AG04450 (cell line): ENCODE results near the gene GALNT5. TPM values are rescaled to one million over a fixed set of nuclear protein-coding genes. Genes with fewer than 3 reads are reported as not detected.

ENCODE experiments used
- CTCF ChIA-PET: fragments of 300-600, 350-600 bp; formaldehyde crosslinking; extraction: SDS; loops from one replicate; lab custom pipeline; 2022; ENCODE audit warnings: antibody characterized with exemption, inconsistent platforms; lab: Charles Lee
- POLR2A ChIA-PET: fragments of 350-600 bp; formaldehyde crosslinking; extraction: SDS; loops from one replicate; lab custom pipeline; 2021; ENCODE audit warnings: antibody characterized with exemption, inconsistent platforms; lab: Yijun Ruan, JAX
- DNase-seq: peaks from one replicate; pipeline ENCODE4 v3.0.0-alpha.2; 2011; ENCODE audit warnings: low read depth, low spot score
- H3K27ac ChIP-seq: one replicate; pipeline ENCODE4 v1.5.1; 2012; ENCODE audit warnings: low read depth, low read length, control low read depth
- H3K27me3 ChIP-seq: one replicate; pipeline ENCODE4 v1.6.0; 2012; ENCODE audit warnings: low read length; ENCODE audit not compliant: control insufficient read depth, insufficient read depth
- H3K4me3 ChIP-seq: 2 replicates; pipeline ENCODE4 v1.5.1; 2011; ENCODE audit warnings: mild to moderate bottlenecking, low read depth, low read length, control low read depth
- H3K9me3 ChIP-seq: 2 replicates; pipeline ENCODE4 v1.5.1; 2012; ENCODE audit warnings: low read length; ENCODE audit not compliant: control insufficient read depth, insufficient read depth
- polyA plus RNA-seq: library from polyadenylated mRNA; depleted of rRNA; stranded (reverse); fragments of >200 nt; gene quantifications from 2 replicates; pipeline ENCODE4 v1.2.3, GENCODE V29; 2011
- TF ChIP-seq, protein P1 (sequence below): IDR thresholded peaks from 2 replicates; pipeline ENCODE4 v1.5.1; 2011; ENCODE audit warnings: low read depth, low read length, control low read depth, inconsistent platforms

GALNT5 gene
- polyA plus RNA-seq, 1 experiment: 55.0 TPM

DNA sequence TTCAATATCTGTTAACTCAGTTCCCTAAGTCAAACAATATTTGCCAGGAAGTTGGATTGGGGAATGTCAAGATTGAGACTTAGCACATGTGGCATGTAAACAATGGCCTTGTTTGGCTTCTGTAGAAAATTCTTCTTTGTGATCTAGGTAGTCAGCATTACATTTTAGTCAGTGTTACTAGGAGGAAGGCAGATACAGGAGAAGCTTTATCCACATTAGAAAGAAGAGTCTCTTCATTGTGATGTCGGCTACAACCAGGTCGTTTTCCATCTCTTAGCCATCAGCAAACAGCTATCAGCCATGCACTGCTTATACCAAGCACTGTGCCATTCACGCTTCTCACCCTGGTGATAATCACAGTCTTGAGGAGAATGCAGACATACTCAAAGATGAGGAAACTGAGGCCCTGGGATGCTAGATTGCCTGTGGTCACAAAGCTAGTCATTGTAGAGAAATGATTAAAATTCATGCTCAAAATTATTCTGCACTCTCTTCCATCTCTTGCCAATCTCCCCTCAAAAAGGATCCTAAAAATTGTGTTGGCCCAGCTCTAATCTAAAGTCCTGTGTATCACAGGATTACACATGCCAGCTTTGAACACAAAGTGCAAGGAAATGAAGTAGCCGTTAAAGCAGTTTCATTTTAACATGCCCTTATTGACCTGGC is 3.2 kb downstream of the GALNT5 start:
- POLR2A ChIA-PET: interaction anchor here (0.6 to 1.1 kb wide), 4 partner anchors 14 to 67 kb away, joined by 3 to 6 read pairs (median 4); no protein-coding TSS in a partner anchor
- CTCF ChIA-PET: interaction anchor here (0.6 to 6.0 kb wide), 4 partner anchors 41 to 926 kb away, joined by 3 to 37 read pairs (median 4); no protein-coding TSS in a partner anchor
- DNase-seq: no peak
- H3K27ac ChIP-seq: peak overlapping the region; percentile 55
- H3K27me3 ChIP-seq: no peaks in the 10 kb centered on the region
- TF ChIP-seq, protein P1, sequence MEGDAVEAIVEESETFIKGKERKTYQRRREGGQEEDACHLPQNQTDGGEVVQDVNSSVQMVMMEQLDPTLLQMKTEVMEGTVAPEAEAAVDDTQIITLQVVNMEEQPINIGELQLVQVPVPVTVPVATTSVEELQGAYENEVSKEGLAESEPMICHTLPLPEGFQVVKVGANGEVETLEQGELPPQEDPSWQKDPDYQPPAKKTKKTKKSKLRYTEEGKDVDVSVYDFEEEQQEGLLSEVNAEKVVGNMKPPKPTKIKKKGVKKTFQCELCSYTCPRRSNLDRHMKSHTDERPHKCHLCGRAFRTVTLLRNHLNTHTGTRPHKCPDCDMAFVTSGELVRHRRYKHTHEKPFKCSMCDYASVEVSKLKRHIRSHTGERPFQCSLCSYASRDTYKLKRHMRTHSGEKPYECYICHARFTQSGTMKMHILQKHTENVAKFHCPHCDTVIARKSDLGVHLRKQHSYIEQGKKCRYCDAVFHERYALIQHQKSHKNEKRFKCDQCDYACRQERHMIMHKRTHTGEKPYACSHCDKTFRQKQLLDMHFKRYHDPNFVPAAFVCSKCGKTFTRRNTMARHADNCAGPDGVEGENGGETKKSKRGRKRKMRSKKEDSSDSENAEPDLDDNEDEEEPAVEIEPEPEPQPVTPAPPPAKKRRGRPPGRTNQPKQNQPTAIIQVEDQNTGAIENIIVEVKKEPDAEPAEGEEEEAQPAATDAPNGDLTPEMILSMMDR: no peak
- peak overlapping the region; percentile 50 for H3K4me3 ChIP-seq
- no peaks in the 10 kb centered on the region for H3K9me3 ChIP-seq

DNA sequence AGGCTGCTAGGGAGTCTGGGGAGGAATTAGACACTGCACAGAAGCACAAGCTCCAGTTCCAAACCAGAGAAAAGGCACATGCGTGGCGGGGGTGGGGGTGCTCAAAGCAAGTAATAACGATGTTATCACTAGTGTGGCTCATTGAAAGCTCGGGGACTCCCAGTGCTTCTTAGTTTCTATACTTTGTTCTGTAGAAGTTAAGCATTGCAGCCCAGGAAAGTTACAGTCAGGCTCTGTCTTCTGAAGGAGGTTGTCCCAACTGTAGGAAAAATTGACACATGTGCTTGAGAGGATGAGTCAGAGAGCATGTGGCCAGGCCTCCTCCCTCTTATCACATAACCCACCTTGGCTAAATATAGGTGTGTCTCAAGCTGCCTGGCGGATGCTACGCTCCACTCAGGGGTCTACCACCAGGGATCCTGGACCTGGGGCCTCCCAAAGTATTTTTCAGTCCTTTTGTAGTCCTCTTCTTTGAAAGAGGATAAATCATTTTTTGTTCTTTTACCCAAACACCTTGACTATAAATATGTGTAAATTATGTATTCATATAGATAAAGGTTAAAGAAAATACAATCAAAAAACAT is 3.8 kb downstream of the GALNT5 start:
- no peak for DNase-seq
- Histone ChIP-seq H3K27ac (peak overlapping the region; percentile 55), H3K9me3 (no peaks in the 10 kb centered on the region), H3K27me3 (no peaks in the 10 kb centered on the region), H3K4me3 (peak overlapping the region; percentile 50)
- ChIA-PET POLR2A (interaction anchor here (0.6 to 1.1 kb wide), 3 partner anchors 15 to 68 kb away, joined by 3 to 6 read pairs (median 4); no protein-coding TSS in a partner anchor), CTCF (interaction anchor here (0.6 to 6.0 kb wide), 4 partner anchors 41 to 926 kb away, joined by 3 to 37 read pairs (median 4); no protein-coding TSS in a partner anchor)
- TF ChIP-seq, protein P1: no peak

DNA sequence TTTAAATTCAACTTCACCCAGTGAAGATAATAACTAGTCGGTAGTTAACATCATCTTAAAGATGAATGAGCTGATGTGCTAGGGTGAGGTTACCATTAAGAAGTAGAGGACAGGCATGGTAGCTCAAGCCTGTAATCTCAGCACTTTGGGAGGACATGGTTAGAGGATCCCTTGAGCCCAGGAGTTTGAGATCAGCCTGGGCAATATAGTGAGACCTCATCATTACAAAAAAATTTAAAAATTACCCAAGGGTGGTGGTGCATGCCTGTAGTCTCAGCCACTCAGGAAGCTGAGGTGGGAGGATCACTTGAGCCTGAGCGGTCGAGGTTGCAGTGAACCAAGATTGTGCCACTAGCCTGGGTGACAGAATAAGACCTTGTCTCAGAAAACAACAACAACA is 4.7 kb downstream of the GALNT5 start:
- Histone ChIP-seq H3K4me3 (no peak overlapping the region), H3K9me3 (no peaks in the 10 kb centered on the region), H3K27ac (no peak overlapping the region), H3K27me3 (no peaks in the 10 kb centered on the region)
- no peak for DNase-seq
- POLR2A ChIA-PET: no interaction called here
- TF ChIP-seq, protein P1: no peak
- CTCF ChIA-PET: interaction anchor here (1.5 to 6.0 kb wide), 2 partner anchors 40 to 68 kb away, joined by 4 to 37 read pairs; no protein-coding TSS in a partner anchor

DNA sequence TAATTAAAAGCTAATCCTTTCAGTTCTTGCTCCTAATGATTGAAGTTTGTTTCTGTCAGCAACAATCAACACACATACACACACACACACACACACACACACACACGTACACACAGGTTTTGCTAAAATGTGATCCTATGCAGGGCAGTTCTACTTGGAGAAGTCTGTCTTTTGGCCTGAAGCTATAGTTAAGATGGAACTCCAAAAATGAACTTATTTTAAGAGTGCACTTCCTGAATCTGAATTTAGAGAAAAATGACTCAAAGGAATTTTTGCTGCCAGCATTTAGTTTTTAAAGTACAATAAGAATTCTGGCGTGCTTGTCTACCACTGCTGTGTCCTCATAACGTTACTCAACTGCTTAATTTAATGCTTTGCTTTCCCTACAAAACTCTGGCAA is 6.6 kb downstream of the GALNT5 start:
- TF ChIP-seq, protein P1: no peak
- Histone ChIP-seq H3K27me3 (no peaks in the 10 kb centered on the region), H3K9me3 (no peaks in the 10 kb centered on the region), H3K27ac (no peak overlapping the region), H3K4me3 (peak overlapping the region; percentile 32; the same call in 1 of the 2 replicates)
- POLR2A ChIA-PET: interaction anchor here (0.6 to 1.2 kb wide), 2 partner anchors 921 to 944 kb away, joined by 3 read pairs; no protein-coding TSS in a partner anchor
- DNase-seq: no peak
- CTCF ChIA-PET: interaction anchor here (0.6 to 3.4 kb wide), 3 partner anchors 27 to 62 kb away, joined by 4 to 22 read pairs (median 5); no protein-coding TSS in a partner anchor
